Measurements from ENCODE around the gene TBL1X. TPM values are rescaled to one million over a fixed set of nuclear protein-coding genes. Genes with fewer than 3 reads are reported as not detected.

Gene TBL1X
- total and polyA plus RNA-seq, 2 experiments from 2014 or later: 8.7 to 26.9 TPM

DNA sequence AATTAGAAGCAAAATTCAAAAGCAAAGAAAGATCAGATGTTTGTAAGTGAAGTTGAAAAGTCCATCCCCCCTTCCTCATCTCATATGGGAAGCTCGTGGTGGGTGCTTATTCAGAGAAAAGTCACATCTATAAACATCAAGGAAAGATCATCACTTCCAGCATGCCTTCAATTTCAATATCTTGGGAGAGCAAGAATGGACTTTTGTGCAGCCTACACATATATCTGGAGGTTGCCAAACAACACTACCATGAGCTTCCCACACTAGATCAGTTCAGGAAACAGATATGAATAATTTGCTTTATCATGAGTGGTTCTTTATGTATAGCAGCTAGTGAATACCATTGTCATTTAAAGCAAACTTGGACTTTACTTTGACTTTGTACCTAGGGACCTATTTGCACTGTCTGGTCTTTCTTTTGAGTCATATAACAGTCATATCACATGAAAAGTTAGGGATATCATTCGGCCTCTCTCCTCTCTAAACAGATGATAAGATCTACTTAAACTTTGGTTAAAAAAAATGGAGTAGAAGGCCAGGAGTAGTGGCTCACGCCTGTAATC lies 5.6 kb upstream of the TBL1X start (continued):
- TF ChIP-seq, protein P1, sequence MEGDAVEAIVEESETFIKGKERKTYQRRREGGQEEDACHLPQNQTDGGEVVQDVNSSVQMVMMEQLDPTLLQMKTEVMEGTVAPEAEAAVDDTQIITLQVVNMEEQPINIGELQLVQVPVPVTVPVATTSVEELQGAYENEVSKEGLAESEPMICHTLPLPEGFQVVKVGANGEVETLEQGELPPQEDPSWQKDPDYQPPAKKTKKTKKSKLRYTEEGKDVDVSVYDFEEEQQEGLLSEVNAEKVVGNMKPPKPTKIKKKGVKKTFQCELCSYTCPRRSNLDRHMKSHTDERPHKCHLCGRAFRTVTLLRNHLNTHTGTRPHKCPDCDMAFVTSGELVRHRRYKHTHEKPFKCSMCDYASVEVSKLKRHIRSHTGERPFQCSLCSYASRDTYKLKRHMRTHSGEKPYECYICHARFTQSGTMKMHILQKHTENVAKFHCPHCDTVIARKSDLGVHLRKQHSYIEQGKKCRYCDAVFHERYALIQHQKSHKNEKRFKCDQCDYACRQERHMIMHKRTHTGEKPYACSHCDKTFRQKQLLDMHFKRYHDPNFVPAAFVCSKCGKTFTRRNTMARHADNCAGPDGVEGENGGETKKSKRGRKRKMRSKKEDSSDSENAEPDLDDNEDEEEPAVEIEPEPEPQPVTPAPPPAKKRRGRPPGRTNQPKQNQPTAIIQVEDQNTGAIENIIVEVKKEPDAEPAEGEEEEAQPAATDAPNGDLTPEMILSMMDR (conservative IDR thresholded peaks at IDR 0.05; ENCODE audit: low read depth in 2 of 2): no peak
- TF ChIP-seq ZNF331 (CRISPR knock-in tag; IDR thresholded peaks at IDR 0.05; ENCODE audit: low read depth): no peak
- TF ChIP-seq, protein P2, sequence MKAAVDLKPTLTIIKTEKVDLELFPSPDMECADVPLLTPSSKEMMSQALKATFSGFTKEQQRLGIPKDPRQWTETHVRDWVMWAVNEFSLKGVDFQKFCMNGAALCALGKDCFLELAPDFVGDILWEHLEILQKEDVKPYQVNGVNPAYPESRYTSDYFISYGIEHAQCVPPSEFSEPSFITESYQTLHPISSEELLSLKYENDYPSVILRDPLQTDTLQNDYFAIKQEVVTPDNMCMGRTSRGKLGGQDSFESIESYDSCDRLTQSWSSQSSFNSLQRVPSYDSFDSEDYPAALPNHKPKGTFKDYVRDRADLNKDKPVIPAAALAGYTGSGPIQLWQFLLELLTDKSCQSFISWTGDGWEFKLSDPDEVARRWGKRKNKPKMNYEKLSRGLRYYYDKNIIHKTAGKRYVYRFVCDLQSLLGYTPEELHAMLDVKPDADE (IDR thresholded peaks at IDR 0.05): no peak
- TF ChIP-seq STAT1 (IDR thresholded peaks at IDR 0.05; ENCODE audit: unreplicated experiment): no peak
- no peak for TF ChIP-seq CREB1 (CRISPR knock-in tag; IDR thresholded peaks at IDR 0.05; ENCODE audit: low read depth)
- TF ChIP-seq EZH2phosphoT487 (IDR thresholded peaks at IDR 0.05; ENCODE audit: unreplicated experiment): no peak
- TF ChIP-seq POLR2AphosphoS5 (IDR thresholded peaks at IDR 0.05; ENCODE audit: low read depth): no peak
- TF ChIP-seq EZH2 (IDR thresholded peaks at IDR 0.05; ENCODE audit: low read depth, unreplicated experiment): no peak
- no peak for TF ChIP-seq NANOG (IDR thresholded peaks at IDR 0.05; ENCODE audit: borderline replicate concordance)
- no peak for TF ChIP-seq JUNB (IDR thresholded peaks at IDR 0.05; ENCODE audit: unreplicated experiment)

DNA sequence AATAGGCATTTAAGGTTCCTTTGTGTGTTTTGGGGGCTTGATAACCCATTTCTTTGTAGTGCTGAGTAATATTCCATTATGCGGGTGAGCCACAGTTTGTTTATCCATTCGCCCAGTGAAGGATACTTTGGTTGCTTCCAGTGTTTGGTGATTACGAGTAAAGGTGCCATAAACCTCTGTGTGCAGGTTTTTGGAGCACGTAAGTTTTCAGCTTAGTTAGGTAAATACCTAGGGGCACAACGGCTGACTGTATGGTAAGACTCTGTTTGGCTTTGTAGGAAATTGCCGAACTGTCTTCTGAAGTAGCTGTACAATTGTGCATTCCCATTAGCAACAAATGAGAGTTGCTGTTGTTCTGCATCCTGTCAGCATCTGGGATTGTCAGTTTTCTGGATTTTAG lies 3.8 kb upstream of the TBL1X start:
- no peaks in the 10 kb centered on the region for H4K20me1 ChIP-seq (replicated peaks; ENCODE audit: insufficient read depth)
- H3K4me2 ChIP-seq: no peak overlapping the region
- H3K4me3 ChIP-seq: no peak overlapping the region
- Mint-ChIP-seq H3K9me3 (no peaks in the 10 kb centered on the region; the same call in 1 of the 3 replicates), H3K36me3 (ENCODE audit: low read depth) (no peaks in the 10 kb centered on the region), H3K27me3 (ENCODE audit: insufficient read depth, low read depth, poor library complexity) (no peaks in the 10 kb centered on the region), H3K27ac (no peak overlapping the region), H3K4me3 (no peak overlapping the region), H3K4me1 (peaks cover 11% of the 10 kb centered on the region)
- TF ChIP-seq ZNF331 (CRISPR knock-in tag; IDR thresholded peaks at IDR 0.05; ENCODE audit: low read depth) (no peak), STAT1 (IDR thresholded peaks at IDR 0.05; ENCODE audit: unreplicated experiment) (no peak), NANOG (IDR thresholded peaks at IDR 0.05; ENCODE audit: borderline replicate concordance) (no peak), JUNB (IDR thresholded peaks at IDR 0.05; ENCODE audit: unreplicated experiment) (no peak), POLR2AphosphoS5 (IDR thresholded peaks at IDR 0.05; ENCODE audit: low read depth) (no peak)
- TF ChIP-seq, protein P3, sequence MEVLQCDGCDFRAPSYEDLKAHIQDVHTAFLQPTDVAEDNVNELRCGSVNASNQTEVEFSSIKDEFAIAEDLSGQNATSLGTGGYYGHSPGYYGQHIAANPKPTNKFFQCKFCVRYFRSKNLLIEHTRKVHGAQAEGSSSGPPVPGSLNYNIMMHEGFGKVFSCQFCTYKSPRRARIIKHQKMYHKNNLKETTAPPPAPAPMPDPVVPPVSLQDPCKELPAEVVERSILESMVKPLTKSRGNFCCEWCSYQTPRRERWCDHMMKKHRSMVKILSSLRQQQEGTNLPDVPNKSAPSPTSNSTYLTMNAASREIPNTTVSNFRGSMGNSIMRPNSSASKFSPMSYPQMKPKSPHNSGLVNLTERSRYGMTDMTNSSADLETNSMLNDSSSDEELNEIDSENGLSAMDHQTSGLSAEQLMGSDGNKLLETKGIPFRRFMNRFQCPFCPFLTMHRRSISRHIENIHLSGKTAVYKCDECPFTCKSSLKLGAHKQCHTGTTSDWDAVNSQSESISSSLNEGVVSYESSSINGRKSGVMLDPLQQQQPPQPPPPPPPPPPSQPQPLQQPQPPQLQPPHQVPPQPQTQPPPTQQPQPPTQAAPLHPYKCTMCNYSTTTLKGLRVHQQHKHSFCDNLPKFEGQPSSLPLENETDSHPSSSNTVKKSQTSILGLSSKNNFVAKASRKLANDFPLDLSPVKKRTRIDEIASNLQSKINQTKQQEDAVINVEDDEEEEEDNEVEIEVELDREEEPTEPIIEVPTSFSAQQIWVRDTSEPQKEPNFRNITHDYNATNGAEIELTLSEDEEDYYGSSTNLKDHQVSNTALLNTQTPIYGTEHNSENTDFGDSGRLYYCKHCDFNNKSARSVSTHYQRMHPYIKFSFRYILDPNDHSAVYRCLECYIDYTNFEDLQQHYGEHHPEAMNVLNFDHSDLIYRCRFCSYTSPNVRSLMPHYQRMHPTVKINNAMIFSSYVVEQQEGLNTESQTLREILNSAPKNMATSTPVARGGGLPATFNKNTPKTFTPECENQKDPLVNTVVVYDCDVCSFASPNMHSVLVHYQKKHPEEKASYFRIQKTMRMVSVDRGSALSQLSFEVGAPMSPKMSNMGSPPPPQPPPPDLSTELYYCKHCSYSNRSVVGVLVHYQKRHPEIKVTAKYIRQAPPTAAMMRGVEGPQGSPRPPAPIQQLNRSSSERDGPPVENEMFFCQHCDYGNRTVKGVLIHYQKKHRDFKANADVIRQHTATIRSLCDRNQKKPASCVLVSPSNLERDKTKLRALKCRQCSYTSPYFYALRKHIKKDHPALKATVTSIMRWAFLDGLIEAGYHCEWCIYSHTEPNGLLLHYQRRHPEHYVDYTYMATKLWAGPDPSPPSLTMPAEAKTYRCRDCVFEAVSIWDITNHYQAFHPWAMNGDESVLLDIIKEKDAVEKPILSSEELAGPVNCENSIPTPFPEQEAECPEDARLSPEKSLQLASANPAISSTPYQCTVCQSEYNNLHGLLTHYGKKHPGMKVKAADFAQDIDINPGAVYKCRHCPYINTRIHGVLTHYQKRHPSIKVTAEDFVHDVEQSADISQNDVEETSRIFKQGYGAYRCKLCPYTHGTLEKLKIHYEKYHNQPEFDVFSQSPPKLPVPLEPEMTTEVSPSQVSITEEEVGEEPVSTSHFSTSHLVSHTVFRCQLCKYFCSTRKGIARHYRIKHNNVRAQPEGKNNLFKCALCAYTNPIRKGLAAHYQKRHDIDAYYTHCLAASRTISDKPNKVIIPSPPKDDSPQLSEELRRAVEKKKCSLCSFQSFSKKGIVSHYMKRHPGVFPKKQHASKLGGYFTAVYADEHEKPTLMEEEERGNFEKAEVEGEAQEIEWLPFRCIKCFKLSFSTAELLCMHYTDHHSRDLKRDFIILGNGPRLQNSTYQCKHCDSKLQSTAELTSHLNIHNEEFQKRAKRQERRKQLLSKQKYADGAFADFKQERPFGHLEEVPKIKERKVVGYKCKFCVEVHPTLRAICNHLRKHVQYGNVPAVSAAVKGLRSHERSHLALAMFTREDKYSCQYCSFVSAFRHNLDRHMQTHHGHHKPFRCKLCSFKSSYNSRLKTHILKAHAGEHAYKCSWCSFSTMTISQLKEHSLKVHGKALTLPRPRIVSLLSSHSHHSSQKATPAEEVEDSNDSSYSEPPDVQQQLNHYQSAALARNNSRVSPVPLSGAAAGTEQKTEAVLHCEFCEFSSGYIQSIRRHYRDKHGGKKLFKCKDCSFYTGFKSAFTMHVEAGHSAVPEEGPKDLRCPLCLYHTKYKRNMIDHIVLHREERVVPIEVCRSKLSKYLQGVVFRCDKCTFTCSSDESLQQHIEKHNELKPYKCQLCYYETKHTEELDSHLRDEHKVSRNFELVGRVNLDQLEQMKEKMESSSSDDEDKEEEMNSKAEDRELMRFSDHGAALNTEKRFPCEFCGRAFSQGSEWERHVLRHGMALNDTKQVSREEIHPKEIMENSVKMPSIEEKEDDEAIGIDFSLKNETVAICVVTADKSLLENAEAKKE (CRISPR knock-in tag; IDR thresholded peaks at IDR 0.05): no peak
- TF ChIP-seq, protein P2 (IDR thresholded peaks at IDR 0.05): no peak
- TF ChIP-seq, protein P1 (conservative IDR thresholded peaks at IDR 0.05; ENCODE audit: low read depth in 2 of 2): no peak
- no peaks in the 10 kb centered on the region for H3K9me2 ChIP-seq (ENCODE audit: insufficient read depth)
- H3K79me2 ChIP-seq (replicated peaks; ENCODE audit: insufficient read depth): no peaks in the 10 kb centered on the region
- H2AFZ ChIP-seq: no peak overlapping the region
- H3K4me1 ChIP-seq (ENCODE audit: insufficient read depth): peaks cover 7% of the 10 kb centered on the region
- ATAC-seq: no peak
- no peak overlapping the region for H3K27ac ChIP-seq (ENCODE audit: low read depth)
- no peaks in the 10 kb centered on the region for H3K27me3 ChIP-seq (ENCODE audit: insufficient read depth)
- no peaks in the 10 kb centered on the region for H3F3A ChIP-seq (replicated peaks; ENCODE audit: low read depth)
- H3K36me3 ChIP-seq (ENCODE audit: insufficient read depth): no peaks in the 10 kb centered on the region
- DNase-seq (ENCODE audit: low spot score): no peak

Data from GM23338 (cell line).